CD4-positive, alpha-beta T cell treated with Interleukin-10 for 1 hour (primary cell): Measurements from ENCODE around the gene IREB2.
A peak's percentile ranks its signal among the peaks of the same experiment; 100 is the strongest.
"Not testable (repeated sequence)": the region's sequence is repeated elsewhere in the genome, so short reads cannot be mapped to it uniquely, and the experiment has no call there.

Experiments used
- DNase-seq: peaks from one replicate; pipeline ENCODE4 v3.0.0-alpha.2; 2020

IREB2 gene

DNA sequence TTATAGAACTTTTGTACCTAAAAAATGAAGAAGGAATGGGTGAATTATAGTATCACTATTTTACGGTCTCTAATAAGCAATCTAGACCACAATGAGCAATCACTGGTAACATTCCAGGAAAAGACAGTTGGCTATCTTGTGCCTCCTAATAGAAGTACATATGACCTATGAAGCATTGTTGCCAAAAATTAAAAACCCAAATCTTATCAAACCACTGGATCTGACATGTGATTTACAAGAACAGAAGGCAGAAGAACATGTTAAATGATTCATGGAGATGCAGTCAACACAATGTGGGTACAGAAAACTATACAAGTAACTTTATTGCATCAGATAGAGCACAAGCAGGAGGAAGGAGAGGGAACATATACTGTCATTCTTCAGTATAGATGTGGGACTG is 54.9 kb downstream of the IREB2 start:
- no peak for DNase-seq

DNA sequence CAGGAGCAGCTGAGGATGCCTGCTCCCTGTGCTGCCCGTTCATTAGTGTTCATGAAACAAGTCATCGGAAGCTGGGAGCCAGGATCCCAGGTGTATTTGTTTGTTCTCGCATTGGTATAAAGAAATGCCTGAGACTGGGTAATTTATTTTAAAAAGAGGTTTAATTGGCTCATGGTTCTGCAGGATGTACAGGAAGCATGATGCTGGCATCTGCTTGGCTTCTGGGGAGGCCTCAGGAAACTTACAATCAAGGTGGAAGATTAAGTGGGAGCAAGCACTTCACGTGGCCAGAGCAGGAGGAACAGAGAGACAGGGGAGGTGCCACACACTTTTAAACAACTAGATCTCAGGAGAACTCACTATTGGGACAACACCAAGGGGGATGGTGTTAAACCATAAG is 63.8 kb downstream of the IREB2 start:
- DNase-seq, result no peak

DNA sequence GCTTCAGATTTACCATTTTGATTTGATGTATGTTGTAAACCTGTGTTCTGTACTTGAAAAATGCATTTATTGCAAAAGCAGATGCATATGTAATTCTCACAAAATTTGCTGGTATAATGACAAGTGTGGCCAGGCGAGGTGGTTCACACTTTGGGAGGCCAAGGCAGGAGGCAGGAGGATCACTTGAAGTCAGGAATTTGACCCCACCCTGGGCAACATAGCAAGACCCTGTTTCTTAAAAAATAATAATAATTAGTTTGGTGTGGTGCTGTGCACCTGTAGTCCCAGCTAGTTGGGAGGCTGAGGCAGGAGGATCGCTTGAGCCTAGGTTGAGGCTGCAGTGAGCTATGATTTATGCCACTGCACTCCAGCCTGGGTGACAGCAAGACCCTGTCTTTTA is 64.6 kb downstream of the IREB2 start:
- no peak for DNase-seq

DNA sequence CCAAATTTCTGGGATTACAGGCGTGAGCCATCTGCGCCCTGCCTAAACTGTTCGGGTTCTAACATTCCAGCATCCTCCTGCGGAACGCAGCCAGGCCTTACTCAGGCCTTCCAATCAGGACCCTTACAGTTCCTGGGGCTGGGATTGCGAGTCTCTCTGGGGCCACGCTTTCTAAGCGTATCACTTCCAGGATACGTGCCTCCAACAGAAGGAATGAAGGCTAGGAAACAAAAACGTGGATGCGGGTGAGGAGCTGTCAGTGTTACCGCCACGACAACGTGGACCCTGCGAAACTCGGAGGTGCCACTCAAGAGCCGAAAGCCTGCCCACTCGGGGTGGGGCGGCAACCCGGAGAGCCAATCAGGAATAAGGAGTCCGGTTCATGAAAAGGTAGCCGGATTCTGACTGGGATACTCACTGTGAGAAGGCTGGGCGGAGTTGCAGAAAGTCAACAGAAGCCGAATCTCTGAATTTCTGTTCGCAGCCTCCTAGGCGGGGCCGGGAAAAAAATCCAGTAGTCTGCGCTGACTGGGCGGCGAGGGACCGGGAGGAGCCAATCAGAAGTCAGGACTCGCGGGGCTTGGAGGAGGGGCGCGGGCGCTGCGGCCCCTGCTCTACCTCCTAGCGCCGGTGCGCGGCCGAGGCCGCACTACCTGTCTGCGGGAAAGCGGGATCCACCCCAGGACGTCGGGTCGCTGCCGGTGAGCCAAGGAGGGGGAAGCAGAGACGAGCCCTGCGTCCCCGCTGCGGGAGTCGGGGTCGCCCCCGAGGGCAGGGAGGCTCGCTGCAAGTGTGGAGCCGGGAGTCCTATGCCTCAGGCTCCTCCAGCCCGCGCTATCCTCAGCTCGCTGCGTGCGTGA is 69.2 kb downstream of the IREB2 start, which contains the start of gene HYKK:
HYKK (plus strand) TSS at position 607 of the 860 bp plus-strand sequence. CDS start 5,512 bp downstream, outside the sequence.
- peak; percentile 80 for DNase-seq

DNA sequence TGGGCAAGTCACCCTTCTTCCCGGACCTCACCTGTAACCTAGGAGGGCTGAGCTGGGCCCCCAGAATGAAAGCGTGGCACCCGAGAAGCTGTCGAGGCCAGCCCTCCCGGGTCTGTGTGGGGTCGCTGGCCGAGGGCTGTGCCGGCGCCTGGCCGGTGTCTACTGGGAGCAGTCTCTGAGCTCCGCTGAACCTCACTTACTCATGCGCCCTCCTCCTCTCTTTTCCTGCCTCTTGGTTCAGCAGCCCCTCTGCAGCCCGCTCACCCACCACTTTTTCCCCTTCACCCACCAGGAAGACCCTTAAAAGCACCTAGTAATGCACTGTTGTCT is 69.8 kb downstream of the IREB2 start:
- DNase-seq, result no peak

DNA sequence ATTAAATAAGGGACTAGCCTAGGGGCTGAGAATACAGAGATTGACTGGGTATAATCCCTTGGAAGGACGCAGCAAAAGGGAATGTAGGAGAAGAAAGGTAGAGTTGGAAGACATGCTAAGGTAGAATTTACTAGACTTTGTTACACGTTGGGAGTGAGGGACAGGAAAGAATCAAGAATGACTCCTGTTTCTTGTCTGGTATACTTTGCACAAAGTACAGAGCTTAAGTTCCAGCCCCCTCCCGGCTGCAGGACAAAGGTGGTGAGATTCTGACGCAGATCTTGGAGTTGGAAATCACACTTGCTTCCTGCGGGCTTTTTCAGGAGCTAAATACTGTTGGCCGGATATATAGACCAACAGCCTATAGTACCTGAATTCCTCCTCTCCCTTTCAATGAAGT is 70.3 kb downstream of the IREB2 start:
- DNase-seq, result no peak

DNA sequence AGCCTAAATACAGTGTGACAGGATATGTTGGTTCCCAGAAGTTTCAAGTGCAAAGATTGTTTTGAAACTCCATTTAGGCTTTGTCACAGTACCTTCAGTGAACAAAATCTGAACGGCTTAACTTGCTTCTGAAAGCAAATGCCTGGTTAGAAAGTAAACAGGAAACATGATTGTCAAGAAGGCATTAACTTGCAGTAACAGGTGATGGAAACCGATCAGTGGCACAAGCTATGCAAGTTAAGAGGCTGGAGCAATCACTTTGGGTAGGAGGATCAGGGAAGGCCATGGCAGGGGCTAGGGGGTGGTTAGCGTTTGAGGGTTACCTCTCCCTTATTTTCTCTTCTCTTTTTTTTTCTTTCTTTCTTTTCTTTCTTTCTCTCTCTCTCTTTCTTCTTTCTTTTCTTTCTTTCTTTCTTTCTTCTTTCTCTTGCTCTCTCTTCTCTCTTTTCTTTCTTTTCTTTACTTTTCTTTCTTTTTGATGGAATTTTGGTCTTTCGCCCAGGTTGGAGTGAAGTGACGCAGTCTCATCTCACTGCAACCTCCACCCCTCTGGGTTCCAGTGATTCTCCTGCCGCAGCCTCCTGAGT is 71.8 kb downstream of the IREB2 start:
- peak; percentile 3 for DNase-seq

DNA sequence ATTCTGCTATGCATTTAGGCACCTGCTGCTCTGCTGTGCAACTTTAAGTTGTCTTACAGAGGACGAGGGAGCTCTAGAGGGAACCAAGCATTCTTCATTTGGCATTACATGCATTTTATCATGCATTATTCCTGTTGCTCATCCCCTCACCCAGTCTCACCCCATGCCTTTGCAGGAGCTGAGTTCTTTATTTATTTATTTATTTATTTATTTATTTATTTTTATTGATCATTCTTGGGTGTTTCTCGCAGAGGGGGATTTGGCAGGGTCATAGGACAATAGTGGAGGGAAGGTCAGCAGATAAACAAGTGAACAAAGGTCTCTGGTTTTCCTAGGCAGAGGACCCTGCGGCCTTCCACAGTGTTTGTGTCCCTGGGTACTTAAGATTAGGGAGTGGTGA is 82.0 kb downstream of the IREB2 start:
- not testable (repeated sequence) for DNase-seq

DNA sequence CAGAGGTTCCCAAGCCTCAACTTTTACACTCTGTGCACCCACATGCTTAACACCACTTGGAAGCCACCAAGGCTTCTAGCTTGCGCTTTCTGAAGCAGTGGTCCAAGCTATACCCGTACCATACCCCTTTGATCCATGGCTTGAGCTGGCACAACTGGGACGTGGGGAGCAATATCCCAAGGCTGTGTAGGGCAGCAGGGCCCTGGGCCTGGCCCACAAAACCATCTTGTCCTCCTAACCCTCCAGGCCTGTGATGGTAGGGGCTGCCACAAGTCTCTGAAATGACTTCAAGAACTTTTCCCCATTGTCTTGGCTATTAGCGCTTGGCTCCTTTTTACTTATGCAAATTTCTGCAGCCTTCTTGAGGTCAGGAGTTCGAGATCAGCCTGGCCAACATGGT is 86.2 kb downstream of the IREB2 start:
- no peak for DNase-seq

DNA sequence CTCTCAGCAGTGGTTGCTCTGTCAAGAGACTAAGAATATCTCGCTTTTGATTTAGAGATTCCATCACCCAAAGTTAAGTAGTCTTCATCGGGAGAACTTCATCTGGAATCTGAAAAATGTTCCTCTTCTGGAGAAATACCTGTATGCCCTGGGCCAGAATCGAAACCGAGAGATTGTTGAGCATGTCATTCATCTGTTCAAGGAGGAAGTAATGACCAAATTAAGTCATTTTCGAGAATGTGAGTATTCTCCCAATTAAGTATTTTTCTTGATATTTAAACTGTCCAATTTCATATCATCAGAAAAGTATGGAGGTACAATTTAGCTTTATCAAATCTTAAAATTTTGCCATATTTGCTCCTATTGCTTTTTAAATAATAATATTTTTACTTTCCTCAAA is 89.3 kb downstream of the IREB2 start:
- no peak for DNase-seq

DNA sequence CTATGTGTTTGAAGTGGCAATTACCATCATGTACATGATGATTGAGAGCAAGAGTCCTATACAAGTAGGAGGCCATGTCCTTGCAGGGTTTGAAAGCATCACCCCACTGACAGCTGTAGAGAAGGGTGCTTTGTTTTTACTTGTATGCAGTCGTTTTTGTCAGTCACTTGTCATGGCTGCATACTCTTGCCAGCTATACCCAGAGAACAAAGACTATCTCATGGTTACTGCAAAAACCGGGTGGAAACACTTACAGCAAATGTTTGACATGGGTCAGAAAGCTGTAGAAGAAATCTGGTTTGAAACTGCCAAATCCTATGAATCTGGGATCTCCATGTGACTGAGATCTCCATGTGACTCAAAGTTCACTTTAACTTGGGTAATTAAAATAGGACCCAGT is 95.3 kb downstream of the IREB2 start:
- no peak for DNase-seq

DNA sequence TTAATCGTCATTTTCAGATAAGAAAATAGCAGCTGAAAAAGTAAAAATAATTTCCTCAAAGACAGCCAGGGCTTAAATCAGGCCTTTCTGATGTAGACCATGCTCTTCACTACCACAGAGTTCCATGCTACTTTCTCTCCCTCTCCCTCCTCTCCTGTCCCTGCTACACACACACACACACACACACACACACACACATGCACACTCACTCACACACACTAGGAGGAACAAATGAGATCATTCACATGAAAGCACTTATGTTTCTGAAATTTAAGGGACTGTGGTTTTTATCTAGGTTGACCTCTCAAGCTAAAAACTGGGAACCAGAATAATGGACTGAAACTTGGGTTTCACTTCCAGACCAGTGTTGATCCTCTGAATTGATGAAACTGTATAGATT is 98.1 kb downstream of the IREB2 start:
- no peak for DNase-seq

DNA sequence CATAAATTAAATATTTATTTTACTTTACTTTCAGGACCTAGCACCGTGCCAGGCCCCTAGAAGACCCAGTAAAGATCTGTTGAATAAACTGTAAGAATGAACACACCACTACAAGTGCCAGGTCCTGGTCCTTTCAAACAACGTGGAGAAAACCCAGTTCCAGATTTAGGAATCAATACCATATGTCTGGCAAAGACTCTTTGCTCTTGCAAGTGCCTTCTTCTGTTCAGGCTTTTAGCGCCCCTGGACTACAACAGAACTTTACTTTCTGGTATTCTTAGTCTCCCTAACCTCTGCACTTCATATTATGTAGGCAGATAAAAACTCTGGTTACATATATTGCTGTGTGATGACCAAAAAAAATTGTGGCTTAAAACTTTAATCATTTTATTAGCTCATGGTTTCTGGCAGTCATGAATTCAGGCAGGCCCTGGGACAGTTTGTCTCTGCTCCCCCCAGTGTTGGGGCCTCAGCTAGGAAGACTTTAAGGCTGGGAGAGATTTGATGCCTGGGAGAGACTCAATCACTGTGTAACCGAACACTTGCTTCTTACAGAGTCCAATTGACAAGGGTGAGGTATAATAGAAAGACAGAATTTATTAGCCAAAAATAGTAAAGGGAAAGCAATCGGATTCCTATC is 99.4 kb downstream of the IREB2 start:
- no peak for DNase-seq

DNA sequence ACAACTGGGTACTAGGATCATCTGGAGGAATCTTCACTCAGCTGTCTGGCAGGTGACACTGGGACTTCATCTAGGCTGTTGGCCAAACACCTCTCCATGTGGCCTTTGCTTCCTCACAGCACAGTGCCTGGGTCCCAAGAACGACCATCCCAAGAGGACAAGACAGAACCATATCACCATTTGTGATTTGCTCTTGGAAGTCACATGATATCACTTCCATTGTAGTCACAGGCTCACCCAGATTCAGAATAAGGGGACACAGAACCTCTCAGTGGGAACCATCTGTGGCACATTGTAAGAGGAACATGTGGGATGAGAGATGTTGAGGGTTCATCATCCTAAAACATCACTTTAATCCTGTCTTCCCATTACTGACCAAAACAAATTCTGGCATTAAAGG is 100.3 kb downstream of the IREB2 start:
- no peak for DNase-seq

DNA sequence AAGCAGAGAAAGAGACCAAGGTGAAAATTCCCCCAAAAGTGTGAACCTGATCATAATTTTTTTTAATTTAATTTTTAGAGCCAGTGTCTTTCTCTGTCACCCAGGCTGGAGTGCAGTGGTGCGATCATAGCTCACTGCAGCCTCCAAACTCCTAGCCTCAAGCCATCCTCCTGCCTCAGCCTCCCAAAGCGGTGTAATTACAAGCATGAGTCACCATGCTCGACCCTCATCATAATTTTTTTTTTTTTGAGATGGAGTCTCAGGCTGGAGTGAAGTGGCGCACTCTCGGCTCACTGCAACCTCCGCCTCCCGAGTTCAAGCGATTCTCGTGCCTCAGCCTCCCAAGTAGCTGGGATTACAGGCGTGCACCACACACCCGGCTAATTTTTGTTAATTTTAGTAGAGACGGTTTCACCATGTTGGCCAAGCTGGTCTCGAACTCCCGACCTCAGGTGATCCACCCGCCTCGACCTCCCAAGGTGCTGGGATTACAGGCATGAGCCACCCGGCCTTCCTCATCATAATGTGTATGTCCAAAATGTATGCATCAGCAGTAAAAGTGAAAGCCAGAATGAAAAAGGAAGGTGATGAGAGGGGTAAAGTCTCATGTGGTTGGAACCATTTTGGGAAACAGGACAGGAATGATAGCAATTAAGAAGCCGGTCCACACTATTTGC is 101.6 kb downstream of the IREB2 start:
- not testable (repeated sequence) for DNase-seq

DNA sequence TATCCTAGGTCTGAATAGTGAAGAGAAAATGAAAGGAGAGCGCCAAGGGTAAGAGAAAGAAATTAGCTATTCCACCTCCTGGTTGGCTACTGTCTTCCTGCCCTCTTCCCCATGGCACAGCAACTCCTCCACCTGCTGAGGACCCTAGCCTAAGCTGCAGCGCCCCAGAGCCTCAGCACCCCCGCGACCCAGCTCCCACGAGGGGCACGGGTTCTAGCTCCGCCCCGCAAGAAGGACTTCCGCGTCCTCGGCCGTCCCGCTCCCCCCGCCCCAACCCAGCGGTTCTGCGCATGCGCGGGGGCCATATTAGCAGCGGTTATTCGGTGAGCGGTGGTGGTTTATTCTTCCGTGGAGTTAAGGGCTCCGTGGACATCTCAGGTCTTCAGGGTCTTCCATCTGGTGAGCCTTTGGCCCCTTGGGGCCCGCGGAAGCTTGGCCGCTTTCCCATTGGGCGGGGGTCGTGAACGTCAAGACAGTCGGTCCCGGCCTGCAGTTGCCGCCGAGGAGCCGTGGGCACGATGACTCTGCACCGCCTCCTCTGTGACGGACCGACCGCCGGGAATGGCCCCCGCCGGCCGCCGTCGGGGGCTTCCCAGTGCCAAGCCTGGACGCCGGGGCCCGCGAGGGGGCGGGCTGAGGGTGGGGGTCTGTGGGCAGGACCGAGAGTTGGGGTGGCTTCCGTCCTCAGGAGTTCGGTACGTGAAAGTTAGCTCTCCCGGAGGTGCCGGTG is 102.3 kb downstream of the IREB2 start, which contains the start of gene PSMA4:
PSMA4 (plus strand) TSS at position 304 of the 730 bp plus-strand sequence. CDS start 1,484 bp downstream, outside the sequence.
- DNase-seq, result peak; percentile 93

DNA sequence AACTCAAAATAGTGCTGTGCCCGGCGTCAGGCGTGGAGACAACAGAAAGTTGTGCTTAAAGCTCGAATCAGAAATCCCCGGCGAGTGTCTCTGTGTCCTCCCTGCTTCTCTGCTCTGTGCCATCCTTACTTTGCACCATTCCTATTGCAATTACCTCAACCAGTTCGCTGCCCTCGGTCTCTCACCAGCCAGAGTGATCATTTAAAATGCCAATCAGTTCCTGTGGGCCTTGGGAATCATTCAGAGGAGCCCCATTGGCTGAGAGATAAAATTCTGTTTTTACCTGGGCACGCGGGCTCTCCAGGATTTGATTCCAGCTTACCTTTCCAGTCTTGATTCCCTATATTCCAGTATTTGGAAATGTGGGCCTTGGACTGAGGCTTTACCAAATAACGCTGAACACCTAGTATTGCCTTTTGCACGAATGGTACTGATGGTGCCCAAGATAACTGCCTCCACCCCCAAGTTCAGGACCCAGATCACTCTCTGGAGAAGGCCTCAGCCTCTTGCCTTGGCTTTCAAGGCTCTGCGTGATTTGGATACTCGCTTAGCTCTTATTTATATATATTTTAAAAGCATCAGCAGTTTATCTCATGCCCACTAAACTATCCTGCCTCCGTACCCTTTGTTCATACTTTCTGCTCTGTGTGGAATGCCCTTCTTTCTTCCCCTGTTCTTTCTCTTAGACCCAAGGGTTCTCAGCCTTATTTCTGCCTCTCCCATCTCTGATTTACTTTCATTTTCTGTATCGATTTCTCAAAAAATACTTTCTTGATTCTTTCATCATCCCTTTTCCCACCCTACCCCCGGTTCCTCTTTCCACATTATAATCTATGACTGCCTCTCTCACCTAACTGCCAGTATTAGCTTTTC is 103.1 kb downstream of the IREB2 start:
- DNase-seq, result peak; percentile 19

DNA sequence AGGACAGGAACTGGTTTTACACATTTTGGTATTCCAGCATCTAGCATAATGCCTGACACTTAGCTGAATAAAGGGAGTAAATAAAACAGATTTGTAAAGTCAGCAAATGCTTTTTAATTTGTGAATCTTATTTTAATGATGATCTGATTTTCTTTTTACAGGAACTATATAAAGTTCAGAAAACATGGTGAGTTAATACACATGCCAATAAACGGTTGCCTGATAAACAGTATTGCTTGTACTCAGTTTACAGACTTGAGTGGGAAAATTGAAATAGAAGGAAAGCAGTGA is 103.7 kb downstream of the IREB2 start:
- DNase-seq, result no peak

DNA sequence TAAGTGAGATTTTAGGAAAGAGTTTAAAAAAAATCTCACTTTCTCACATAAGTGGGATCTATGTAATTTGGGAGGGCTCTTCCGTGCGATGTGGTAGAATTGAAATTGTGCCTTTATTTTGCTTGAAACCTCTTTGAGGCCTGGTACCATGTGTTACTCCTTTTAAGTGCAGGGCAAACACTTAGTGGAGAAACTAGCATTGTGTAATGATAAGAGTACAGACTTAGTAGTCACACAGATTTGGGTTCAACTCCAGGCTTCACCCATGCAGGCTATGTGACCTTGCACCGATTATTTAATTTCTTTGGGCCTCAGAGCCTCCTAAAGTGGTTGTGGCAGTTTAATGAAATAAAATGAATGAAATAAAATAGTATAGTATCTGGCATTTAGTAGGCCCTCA is 104.6 kb downstream of the IREB2 start:
- DNase-seq, result no peak

DNA sequence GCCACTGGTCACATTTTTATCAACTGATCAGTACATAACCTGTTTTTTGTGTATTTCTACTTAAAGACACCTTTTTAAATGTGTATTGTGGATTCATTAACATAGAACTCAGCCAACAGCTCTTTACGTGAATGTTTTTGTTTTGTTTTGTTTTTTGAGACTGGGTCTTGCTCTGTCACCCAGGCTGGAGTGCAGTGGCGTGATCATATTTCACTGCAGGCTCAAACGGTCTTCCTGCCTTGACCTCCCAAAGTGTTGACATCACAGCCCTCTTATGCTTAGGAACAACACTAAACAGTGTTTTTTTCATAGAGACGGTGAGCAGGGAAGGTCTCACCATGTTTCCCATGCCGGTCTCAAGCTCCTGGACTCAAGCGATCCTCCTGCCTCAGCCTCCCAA is 112.2 kb downstream of the IREB2 start:
- DNase-seq, result no peak

DNA sequence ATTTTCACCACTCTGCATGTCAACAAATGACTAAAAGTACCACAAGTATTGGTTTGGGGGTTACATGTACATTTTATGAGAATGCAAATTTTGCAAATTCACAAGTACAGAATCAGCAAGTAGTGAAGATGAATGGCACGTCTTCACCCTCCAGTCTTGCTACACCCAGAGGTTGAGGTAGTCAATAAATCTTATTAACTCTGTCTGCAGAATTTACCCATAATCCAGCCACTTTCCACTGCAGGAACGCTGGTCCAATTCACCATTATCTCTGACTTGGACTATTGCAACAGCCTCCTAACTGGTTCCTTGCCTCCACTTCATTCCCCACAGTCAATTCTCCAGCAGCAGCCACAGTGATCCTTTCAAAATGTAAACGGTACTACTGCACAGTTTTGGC is 112.8 kb downstream of the IREB2 start:
- no peak for DNase-seq
